ENCODE results near the gene ZFYVE26. TPM values are rescaled to one million over a fixed set of nuclear protein-coding genes. Genes with fewer than 3 reads are reported as not detected.
"Not testable (repeated sequence)": the region's sequence is repeated elsewhere in the genome, so short reads cannot be mapped to it uniquely, and the experiment has no call there.

ZFYVE26 gene
- polyA plus RNA-seq, 1 donor, result 12.8 TPM

DNA sequence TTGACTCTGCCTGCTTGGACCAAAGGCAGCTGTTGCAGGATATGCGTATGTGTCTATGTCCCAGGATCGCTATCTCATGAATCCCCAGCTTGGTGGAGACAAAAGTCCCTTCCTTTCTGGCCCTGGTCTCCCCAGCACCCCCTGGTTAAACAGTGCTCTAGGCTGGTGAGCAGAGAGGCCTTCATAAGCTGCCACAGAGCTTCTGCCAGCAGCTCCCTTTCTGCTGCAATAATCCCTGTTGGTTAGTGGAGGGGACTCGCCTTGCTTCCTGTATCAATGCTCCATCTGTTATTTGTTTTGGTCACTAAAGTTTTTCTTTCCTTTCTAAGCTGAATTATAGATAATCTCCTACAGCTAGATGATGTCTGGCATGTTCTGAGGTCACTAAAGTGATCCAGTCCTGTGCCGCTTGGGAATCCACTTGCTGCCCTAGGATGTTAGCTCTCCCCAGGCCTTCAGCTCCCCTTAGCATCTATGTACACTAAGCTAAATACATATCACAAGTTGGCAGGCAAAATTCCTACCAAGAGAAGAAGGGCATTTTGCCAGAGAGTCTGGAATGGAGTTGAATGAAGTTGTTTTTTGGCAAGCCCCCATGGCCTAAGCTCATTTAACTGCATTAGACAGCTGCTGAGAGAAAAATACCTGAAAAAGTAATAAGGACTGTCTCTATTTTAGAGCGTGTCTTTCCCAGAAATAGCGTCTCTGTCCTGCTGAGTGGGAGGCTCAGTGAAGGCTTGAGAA, 66.9 kb downstream of the ZFYVE26 start:
- no peak for DNase-seq (ENCODE audit: low read depth)

GRCh38 chr14:67748312-67748711, 68.1 kb downstream of the ZFYVE26 start:
- no peak for DNase-seq (ENCODE audit: low read depth)

DNA sequence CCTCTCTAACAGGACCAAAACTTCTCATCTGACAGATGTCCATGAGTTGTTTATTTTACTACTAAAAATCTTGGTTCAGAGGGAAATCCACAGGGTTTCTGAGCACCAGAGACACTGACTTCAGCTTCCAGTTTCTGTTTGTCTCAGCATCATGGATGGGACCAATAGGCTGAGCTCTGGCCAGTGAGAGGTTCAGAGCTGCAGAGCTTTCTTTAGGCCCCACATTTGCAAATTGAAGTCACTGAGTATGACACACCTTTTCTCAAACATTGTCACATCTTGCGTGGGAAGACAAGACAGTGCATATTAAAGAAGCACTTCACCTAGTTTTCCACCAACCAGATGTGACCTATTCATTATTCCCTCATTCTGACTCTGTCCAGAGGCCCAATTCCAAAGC, 69.5 kb downstream of the ZFYVE26 start:
- DNase-seq (ENCODE audit: low read depth), result no peak

DNA sequence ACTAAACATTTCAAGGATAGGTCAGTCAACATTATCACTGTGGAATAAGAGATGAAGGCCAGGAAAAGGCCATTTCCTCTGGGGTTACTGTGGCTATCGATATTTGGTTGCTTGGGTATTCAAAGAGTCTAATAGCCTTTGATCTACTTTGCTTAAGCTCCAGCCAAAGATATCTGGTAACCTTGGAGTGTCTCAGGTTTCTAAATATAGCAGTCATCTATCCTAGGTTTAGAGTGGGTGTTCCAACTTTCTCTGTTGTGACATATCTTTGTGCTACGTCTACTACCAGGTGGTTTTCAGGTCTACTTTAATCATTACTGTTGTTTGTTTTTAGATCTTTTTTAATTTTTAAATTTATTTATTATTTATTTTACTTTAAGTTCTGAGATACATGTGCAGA, 72.3 kb downstream of the ZFYVE26 start:
- DNase-seq (ENCODE audit: low read depth), result no peak

DNA sequence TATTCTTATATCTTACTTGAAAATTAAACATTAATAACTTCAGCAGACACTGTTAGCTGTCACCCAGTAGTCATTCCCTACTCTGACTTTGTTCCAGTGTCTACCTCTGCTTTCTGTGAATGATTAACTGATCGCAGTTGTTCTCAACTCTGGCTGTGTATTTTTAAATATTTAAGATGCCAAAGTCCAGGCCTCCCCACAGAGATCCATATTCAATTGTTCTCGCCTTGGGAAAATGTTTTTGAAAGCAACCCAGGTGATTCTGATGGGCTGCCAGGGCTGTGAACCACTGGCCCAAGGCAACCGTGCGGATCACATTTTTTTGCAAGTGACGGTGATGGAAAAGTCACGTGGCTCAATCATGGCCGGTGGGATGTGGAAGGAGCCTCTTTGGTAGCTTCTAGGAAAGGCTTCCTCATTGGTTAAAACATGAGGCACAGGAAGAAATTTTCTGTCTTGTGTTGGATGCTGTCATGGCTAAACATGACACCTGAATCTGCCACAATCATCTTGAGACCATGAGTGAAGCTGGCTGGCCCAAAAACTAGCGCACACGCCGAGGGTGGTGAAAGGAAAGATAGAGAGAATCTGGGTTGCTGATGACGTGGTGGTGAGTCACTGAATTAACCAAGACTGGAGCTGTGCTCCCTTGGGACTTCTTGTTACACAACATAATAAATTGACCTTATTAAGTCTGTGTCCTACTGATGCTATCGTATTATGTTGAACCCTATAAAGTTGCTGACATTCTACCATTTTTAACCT, 77.5 kb downstream of the ZFYVE26 start:
- DNase-seq (ENCODE audit: low read depth), result no peak

DNA sequence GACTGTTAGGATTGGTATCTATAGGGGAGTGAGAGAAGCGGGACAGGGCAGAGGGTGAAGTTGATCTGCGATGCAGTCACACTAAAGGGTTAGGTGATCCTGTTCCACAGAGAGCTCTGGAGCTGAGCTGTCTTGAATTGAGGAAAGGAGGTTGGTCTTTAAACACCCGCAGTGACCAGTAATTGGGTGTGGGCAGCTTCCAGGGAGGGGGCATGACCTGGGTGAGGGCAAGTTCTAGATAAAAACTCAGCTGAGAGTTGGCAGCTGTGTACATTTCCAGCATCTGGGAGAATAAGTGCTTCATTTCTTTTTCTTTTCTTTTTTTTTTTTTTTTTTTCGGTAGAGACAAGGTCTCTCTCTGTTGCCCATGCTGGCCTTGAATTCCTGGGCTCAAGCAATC, 79.6 kb downstream of the ZFYVE26 start:
- no peak for DNase-seq (ENCODE audit: low read depth)

DNA sequence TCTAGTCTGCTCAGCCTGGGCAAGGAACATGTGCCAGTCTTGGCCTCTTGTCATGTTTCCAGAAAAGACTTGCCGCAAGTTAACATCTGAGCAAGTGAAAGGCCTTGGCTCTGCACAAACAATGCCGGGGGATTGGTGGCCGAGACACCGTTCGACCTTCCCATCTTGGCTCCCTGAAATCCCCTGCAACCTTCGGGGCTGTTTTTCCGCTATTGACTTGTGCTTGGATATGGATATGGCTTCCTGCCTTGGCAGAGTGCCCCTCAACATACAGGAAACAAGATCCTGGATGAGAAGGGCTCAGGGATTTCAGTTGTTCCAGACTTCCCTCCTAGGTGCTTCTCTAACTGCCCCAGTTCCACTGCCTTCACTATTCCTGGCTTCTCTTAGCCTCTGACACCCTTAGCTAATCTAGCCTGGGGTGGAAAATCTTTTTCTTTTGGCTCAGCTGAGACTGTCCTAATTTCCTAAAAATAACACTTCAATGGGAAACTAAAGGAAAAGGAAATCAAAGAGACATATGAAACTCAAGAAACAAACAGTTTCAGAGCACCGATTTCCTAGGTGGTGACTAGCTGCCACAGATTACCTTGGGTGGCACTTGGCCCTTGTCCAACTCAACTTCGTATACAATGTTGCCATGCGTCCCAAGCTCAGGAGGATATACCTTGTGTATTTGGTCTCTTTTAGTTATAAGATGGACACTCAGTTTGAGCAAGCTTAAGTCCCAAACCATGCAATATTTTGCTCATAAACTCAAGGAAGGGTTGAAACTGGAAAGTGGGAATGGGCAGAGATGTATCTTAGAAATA, 80.8 kb downstream of the ZFYVE26 start:
- DNase-seq (ENCODE audit: low read depth), result no peak

GRCh38 chr14:67734675-67735074, 81.7 kb downstream of the ZFYVE26 start:
- DNase-seq (ENCODE audit: low read depth), result no peak

- DNase-seq (ENCODE audit: low read depth), result no peak
Measured at GRCh38 chr14:67733616-67734015, 82.8 kb downstream of the ZFYVE26 start.

DNA sequence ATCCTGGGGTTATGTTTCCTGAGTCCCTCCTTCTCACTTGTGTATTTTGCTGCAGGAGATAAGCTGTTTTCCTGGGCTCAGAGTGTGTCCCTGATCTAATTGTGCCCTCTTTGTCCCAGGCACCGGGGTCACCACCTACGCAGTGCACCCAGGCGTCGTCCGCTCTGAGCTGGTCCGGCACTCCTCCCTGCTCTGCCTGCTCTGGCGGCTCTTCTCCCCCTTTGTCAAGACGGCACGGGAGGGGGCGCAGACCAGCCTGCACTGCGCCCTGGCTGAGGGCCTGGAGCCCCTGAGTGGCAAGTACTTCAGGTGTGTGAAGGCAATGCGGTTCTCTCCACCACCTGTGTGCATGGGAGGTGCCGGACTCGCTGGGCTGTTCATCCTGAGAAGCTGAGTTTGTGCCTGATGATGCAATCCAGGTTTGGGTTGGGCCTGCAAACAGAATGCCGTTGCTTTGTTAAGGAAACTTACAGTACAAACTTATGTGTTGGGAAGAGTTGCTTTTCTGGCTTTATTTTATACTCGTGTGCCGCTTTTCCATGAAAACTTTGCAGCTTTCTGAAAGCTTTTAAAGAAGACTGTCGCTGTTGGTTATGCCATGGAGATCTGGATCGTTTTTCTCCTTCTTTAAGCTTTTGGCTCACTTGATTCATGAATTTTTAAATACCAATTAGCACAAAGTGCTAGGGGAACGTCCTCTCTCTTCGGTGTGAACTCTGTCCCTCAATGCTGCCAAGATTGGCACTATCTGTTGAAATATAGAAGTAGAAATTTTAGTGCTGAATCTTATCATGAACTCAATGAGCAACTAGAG, 87.1 kb downstream of the ZFYVE26 start:
- no peak for DNase-seq (ENCODE audit: low read depth)

- DNase-seq (ENCODE audit: low read depth), result no peak
Measured at GRCh38 chr14:67728258-67728657, 88.1 kb downstream of the ZFYVE26 start.

- DNase-seq (ENCODE audit: low read depth), result no peak
Measured at GRCh38 chr14:67727361-67727760, 89.0 kb downstream of the ZFYVE26 start.

GRCh38 chr14:67725171-67725570, 91.2 kb downstream of the ZFYVE26 start:
- DNase-seq (ENCODE audit: low read depth), result no peak

DNA sequence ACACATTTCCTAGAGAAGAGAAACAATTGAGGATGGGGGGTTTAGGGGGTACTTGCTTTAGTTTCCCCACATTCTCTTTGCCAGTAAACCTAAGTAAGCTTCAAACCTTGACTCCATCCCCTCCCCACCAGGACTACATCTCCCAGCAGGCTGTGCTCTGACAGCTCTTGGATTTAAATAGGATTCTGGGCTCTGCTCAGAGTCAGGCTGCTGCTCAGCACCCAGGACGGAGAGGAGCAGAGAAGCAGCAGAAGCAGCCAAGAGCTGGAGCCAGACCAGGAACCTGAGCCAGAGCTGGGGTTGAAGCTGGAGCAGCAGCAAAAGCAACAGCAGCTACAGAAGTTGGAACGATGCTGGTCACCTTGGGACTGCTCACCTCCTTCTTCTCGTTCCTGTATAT, 94.1 kb downstream of the ZFYVE26 start:
- DNase-seq (ENCODE audit: low read depth), result peak; percentile 55

DNA sequence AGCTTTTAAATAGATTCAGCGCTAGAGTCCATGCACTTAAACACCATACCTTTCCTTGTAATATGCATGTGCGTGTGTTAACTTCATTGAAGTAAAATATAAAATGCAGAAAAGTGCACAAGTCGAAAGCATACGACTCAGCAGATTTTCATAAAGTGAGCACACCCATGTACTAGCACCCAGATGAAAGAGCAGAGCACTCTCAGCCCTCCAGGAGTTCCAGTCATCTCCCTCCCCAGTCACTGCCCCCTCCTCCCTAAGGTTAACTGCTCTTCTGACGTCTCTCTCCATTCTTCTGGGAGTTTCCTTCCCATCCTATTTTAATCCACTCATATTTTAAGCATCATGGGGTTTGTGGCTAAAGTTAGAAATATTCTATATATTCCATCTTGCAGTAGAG, 94.5 kb downstream of the ZFYVE26 start:
- no peak for DNase-seq (ENCODE audit: low read depth)

- DNase-seq (ENCODE audit: low read depth), result no peak
Measured at GRCh38 chr14:67719866-67720265, 96.5 kb downstream of the ZFYVE26 start.

GRCh38 chr14:67719385-67719784, 97.0 kb downstream of the ZFYVE26 start:
- DNase-seq (ENCODE audit: low read depth), result not testable (repeated sequence)

- no peak for DNase-seq (ENCODE audit: low read depth)
Measured at GRCh38 chr14:67718265-67718664, 98.1 kb downstream of the ZFYVE26 start.

DNA sequence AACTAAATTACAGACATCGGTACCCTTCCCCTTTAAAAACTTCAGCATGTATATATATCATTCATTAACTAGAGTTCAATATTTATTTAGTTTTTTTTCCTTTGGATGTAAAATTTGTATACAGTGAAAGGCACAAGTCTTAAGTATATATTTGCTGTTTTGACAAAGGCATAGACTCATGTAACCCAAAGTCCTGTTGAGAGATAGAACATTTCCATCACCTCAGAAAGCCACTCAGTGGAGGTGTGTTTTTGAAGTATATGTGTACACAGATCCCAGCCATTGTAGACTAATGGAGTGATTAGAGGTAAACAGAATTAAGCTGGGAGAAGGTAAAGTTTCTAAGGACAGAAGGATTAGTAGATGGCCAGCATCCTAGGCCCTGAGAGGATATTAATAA, 99.3 kb downstream of the ZFYVE26 start:
- no peak for DNase-seq (ENCODE audit: low read depth)

- no peak for DNase-seq (ENCODE audit: low read depth)
Measured at GRCh38 chr14:67710209-67710608, 106.2 kb downstream of the ZFYVE26 start.

DNA sequence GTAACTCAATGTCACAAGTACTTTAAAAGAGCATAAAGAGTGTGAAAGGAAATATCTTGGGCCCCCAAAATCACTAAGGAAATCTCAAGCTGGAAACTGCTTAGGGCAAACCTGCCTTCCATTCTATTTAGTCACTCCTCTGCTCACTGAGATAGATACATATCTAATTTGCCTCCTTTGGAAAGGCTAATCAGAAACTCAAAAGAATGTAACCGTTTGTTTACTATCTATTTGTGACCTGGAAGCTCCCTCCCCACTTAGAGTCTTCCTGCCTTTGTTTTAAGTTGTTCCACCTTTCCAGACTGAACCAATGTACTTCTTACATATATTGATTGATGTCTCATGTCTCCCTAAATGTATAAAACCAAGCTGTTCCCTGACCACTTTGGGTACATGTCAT, 106.6 kb downstream of the ZFYVE26 start:
- not testable (repeated sequence) for DNase-seq (ENCODE audit: low read depth)

DNA sequence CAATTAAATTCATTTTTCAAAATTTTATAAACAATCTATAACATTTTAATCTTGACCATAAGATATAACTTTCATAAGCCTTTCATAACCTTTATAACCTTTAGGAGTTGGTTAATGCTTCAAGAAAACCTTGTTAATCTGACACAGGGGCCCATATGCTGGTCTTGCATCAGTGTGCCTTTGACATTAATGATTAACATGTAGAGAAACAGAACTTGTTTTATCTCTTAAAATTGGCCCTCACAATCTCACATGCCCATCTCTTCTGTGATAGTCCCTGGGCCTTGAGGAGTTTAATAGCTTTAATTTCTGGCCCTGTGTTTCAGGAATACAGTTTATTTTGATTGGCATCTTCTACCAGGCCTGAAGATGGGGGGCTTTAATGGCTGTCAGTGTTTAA, 107.0 kb downstream of the ZFYVE26 start:
- DNase-seq (ENCODE audit: low read depth), result not testable (repeated sequence)
